ENCODE results near the gene IKZF1. TPM values are rescaled to one million over a fixed set of nuclear protein-coding genes. Genes with fewer than 3 reads are reported as not detected.

IKZF1 gene
- total RNA-seq, 1 experiment from 2014 or later, result 2.3 TPM

DNA sequence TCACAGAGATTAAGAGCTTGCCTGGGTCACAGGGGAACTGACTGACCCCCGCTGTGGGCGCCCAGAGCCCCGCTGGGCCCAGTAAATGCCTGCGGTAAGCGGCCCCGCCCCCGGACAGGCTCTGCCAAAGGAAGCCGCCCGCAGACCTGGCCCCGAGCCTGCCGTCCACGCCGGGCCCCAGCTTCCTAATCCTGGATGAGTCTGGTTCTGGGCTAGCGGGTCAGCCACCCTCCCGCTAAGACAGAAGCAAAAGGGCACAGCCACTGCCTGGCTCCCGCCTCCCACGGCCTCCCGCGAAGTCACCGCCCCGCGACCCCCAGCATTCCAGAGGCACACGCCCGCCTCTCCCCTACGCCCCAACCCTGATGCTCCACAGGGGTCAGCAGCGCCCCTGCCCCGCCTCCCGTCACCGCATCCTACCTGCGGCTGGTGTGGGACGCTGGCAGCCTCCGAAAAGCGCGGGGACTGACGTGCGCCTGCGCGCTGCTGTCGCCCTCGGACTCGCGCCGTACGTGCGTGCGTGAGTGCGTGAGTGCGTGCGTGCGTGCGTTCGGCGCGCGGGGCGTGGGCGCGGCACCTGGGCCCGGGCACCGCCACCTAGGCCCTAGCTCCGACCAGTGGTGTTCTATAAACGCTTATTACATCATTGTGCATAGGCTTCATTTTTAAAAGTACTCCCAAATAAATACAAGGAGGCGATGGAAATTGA, 145.5 kb downstream of the IKZF1 start, which contains the start of gene FIGNL1 (continued):
- TF ChIP-seq ZBTB21 (CRISPR knock-in tag; IDR thresholded peaks at IDR 0.05; ENCODE audit: borderline replicate concordance) (0 out of 2 replicates have a peak, but pooled peaks have one; percentile 8), ZNF423 (CRISPR knock-in tag; IDR thresholded peaks at IDR 0.05) (peak; percentile 87)
- TF ChIP-seq, protein P1, sequence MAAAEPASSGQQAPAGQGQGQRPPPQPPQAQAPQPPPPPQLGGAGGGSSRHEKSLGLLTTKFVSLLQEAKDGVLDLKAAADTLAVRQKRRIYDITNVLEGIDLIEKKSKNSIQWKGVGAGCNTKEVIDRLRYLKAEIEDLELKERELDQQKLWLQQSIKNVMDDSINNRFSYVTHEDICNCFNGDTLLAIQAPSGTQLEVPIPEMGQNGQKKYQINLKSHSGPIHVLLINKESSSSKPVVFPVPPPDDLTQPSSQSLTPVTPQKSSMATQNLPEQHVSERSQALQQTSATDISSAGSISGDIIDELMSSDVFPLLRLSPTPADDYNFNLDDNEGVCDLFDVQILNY (CRISPR knock-in tag; IDR thresholded peaks at IDR 0.05), result peak; percentile 88; the same call in 1 of the 2 replicates

DNA sequence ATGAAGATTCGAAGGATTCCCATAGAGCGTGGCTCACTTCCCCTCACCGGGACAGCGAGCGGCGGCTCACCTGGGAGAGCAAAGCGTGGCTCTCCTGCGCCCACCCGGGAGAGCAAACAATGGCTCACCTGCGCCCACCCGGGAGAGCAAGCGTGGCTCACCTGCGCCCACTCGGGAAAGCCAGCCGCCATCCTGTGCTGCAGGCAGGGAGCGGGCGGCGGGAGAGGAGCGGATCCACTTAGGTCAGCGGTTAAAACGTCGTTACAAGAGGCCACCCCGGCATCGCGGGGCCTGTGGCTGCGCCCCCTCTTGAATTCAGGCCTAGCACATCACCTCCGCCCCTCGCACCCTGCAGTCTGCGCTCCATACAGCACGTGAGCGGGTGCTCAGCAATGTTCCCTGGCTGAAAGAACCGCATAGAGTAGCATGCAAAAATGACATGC, 146.1 kb downstream of the IKZF1 start:
- Mint-ChIP-seq H3K27ac (no peak overlapping the region), H3K9me3 (no peaks in the 10 kb centered on the region), H3K4me3 (peak overlapping the region; percentile 66), H3K36me3 (peaks cover 8% of the 10 kb centered on the region), H3K4me1 (peaks cover 12% of the 10 kb centered on the region), H3K27me3 (ENCODE audit: low read depth) (peaks cover 12% of the 10 kb centered on the region)
- peak; percentile 25 for DNase-seq (ENCODE audit: low spot score)
- CTCF ChIA-PET, result interaction anchor here (1.1 kb wide), 1 partner anchor 710 kb away, joined by 4 read pairs; no protein-coding TSS in a partner anchor
- peak; percentile 25; the same call in 1 of the 2 replicates for ATAC-seq
- POLR2A ChIA-PET, result no interaction called here
- TF ChIP-seq ZNF121 (CRISPR knock-in tag; IDR thresholded peaks at IDR 0.05) (no peak), PRRX2 (CRISPR knock-in tag; IDR thresholded peaks at IDR 0.05) (no peak), JUN (CRISPR knock-in tag; IDR thresholded peaks at IDR 0.05) (no peak), TP53 (CRISPR knock-in tag; IDR thresholded peaks at IDR 0.05) (0 out of 2 replicates have a peak, but pooled peaks have one; percentile 26), NR2C2 (CRISPR knock-in tag; IDR thresholded peaks at IDR 0.05) (no peak), NFYB (CRISPR knock-in tag; conservative IDR thresholded peaks at IDR 0.05; ENCODE audit: low read depth) (no peak), NR1H2 (CRISPR knock-in tag; IDR thresholded peaks at IDR 0.05) (no peak), GRHL2 (CRISPR knock-in tag; IDR thresholded peaks at IDR 0.05; ENCODE audit: insufficient replicate concordance, severe bottlenecking) (no peak), EMX1 (CRISPR knock-in tag; IDR thresholded peaks at IDR 0.05) (no peak), FOXJ3 (CRISPR knock-in tag; IDR thresholded peaks at IDR 0.05; ENCODE audit: borderline replicate concordance) (no peak), MYBL2 (CRISPR knock-in tag; IDR thresholded peaks at IDR 0.05) (no peak), ZNF232 (CRISPR knock-in tag; IDR thresholded peaks at IDR 0.05) (no peak)
- TF ChIP-seq, protein P2, sequence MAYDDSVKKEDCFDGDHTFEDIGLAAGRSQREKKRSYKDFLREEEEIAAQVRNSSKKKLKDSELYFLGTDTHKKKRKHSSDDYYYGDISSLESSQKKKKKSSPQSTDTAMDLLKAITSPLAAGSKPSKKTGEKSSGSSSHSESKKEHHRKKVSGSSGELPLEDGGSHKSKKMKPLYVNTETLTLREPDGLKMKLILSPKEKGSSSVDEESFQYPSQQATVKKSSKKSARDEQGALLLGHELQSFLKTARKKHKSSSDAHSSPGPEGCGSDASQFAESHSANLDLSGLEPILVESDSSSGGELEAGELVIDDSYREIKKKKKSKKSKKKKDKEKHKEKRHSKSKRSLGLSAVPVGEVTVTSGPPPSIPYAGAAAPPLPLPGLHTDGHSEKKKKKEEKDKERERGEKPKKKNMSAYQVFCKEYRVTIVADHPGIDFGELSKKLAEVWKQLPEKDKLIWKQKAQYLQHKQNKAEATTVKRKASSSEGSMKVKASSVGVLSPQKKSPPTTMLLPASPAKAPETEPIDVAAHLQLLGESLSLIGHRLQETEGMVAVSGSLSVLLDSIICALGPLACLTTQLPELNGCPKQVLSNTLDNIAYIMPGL (CRISPR knock-in tag; IDR thresholded peaks at IDR 0.05), result 0 out of 2 replicates have a peak, but pooled peaks have one; percentile 2
- TF ChIP-seq, protein P3, sequence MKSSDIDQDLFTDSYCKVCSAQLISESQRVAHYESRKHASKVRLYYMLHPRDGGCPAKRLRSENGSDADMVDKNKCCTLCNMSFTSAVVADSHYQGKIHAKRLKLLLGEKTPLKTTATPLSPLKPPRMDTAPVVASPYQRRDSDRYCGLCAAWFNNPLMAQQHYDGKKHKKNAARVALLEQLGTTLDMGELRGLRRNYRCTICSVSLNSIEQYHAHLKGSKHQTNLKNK (CRISPR knock-in tag; IDR thresholded peaks at IDR 0.05), result no peak
- TF ChIP-seq, protein P4, sequence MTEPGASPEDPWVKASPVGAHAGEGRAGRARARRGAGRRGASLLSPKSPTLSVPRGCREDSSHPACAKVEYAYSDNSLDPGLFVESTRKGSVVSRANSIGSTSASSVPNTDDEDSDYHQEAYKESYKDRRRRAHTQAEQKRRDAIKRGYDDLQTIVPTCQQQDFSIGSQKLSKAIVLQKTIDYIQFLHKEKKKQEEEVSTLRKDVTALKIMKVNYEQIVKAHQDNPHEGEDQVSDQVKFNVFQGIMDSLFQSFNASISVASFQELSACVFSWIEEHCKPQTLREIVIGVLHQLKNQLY (CRISPR knock-in tag; IDR thresholded peaks at IDR 0.05), result no peak
- TF ChIP-seq, protein P5, sequence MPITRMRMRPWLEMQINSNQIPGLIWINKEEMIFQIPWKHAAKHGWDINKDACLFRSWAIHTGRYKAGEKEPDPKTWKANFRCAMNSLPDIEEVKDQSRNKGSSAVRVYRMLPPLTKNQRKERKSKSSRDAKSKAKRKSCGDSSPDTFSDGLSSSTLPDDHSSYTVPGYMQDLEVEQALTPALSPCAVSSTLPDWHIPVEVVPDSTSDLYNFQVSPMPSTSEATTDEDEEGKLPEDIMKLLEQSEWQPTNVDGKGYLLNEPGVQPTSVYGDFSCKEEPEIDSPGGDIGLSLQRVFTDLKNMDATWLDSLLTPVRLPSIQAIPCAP (CRISPR knock-in tag; IDR thresholded peaks at IDR 0.05), result no peak
- TF ChIP-seq, protein P6, sequence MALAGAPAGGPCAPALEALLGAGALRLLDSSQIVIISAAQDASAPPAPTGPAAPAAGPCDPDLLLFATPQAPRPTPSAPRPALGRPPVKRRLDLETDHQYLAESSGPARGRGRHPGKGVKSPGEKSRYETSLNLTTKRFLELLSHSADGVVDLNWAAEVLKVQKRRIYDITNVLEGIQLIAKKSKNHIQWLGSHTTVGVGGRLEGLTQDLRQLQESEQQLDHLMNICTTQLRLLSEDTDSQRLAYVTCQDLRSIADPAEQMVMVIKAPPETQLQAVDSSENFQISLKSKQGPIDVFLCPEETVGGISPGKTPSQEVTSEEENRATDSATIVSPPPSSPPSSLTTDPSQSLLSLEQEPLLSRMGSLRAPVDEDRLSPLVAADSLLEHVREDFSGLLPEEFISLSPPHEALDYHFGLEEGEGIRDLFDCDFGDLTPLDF (CRISPR knock-in tag; IDR thresholded peaks at IDR 0.05), result 0 out of 2 replicates have a peak, but pooled peaks have one; percentile 3
- TF ChIP-seq, protein P7, sequence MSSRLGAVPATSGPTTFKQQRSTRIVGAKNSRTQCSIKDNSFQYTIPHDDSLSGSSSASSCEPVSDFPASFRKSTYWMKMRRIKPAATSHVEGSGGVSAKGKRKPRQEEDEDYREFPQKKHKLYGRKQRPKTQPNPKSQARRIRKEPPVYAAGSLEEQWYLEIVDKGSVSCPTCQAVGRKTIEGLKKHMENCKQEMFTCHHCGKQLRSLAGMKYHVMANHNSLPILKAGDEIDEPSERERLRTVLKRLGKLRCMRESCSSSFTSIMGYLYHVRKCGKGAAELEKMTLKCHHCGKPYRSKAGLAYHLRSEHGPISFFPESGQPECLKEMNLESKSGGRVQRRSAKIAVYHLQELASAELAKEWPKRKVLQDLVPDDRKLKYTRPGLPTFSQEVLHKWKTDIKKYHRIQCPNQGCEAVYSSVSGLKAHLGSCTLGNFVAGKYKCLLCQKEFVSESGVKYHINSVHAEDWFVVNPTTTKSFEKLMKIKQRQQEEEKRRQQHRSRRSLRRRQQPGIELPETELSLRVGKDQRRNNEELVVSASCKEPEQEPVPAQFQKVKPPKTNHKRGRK (CRISPR knock-in tag; IDR thresholded peaks at IDR 0.05; ENCODE audit: borderline replicate concordance), result no peak
- TF ChIP-seq, protein P8, sequence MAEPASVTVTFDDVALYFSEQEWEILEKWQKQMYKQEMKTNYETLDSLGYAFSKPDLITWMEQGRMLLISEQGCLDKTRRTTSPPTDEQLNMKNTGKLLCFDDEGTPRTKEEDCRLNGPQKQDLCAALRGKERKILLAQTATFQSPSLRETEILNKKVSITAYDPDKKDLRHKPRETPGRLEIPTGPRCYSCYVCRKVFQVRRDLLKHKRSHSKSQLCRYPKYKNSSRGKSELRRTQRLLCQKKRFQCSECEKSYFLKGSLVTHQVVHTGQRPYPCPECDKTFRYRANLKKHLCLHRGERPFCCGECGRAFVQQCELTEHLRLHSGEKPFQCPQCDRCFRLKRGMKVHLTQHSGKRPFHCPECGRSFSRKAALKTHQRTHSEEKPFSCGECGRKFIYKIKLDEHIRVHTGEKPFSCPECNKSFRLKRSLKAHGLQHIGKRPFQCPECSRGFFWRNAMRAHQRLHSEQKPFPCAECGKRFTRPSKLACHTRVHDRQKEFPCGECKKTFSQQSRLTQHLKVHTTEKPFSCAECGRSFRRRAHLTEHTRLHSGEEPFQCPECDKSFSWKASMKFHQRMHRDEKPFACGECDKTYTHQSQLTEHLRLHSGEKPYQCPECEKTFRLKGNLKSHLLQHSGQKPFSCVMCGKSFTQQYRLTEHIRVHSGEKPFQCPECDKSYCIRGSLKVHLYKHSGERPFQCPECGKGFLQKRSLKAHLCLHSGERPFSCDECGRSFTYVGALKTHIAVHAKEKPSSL (CRISPR knock-in tag; conservative IDR thresholded peaks at IDR 0.05), result no peak
- TF ChIP-seq, protein P9, sequence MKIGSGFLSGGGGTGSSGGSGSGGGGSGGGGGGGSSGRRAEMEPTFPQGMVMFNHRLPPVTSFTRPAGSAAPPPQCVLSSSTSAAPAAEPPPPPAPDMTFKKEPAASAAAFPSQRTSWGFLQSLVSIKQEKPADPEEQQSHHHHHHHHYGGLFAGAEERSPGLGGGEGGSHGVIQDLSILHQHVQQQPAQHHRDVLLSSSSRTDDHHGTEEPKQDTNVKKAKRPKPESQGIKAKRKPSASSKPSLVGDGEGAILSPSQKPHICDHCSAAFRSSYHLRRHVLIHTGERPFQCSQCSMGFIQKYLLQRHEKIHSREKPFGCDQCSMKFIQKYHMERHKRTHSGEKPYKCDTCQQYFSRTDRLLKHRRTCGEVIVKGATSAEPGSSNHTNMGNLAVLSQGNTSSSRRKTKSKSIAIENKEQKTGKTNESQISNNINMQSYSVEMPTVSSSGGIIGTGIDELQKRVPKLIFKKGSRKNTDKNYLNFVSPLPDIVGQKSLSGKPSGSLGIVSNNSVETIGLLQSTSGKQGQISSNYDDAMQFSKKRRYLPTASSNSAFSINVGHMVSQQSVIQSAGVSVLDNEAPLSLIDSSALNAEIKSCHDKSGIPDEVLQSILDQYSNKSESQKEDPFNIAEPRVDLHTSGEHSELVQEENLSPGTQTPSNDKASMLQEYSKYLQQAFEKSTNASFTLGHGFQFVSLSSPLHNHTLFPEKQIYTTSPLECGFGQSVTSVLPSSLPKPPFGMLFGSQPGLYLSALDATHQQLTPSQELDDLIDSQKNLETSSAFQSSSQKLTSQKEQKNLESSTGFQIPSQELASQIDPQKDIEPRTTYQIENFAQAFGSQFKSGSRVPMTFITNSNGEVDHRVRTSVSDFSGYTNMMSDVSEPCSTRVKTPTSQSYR (CRISPR knock-in tag; IDR thresholded peaks at IDR 0.05), result no peak

Measured in WTC11 (cell line).